ENCODE data around the gene TMED7. TPM values are rescaled to one million over a fixed set of nuclear protein-coding genes. Genes with fewer than 3 reads are reported as not detected.

The TMED7 gene
- total RNA-seq, 2 donors from 2014 or later, result 40.5 to 51.4 TPM

GRCh38 chr5:115594128-115595047 is 31.4 kb downstream of the TMED7 start:
- intact Hi-C loops (cut with DNase I), result no loop called here
- Histone ChIP-seq H3K4me1 (peaks cover 2% of the 10 kb centered on the region), H3K9me3 (no peaks in the 10 kb centered on the region), H3K27me3 (no peaks in the 10 kb centered on the region), H3K36me3 (replicated peaks in 1 of 2; ENCODE audit: insufficient read depth in 1 of 2, low read depth in 2 of 2) (no peaks in the 10 kb centered on the region), H3K4me3 (no peak overlapping the region), H3K27ac (no peak overlapping the region)
- WGBS, 2 donors, result 75 to 78% methylated on average over 2 of the region's 2 CpGs
- ATAC-seq (no peak), DNase-seq (no peak)
- TF ChIP-seq POLR2A (IDR thresholded peaks at IDR 0.05) (no peak), CTCF (IDR thresholded peaks at IDR 0.05) (no peak)

GRCh38 chr5:115589043-115589442 is 36.8 kb downstream of the TMED7 start:
- TF ChIP-seq POLR2A (IDR thresholded peaks at IDR 0.05), result no peak
- no peak for TF ChIP-seq CTCF (IDR thresholded peaks at IDR 0.05)
- peaks cover 7% of the 10 kb centered on the region for H3K4me1 ChIP-seq
- ATAC-seq (no peak), DNase-seq (peak in 1 of 4 donors; percentile 26)
- no peak overlapping the region for H3K27ac ChIP-seq
- no peak overlapping the region for H3K4me3 ChIP-seq
- no peaks in the 10 kb centered on the region for H3K27me3 ChIP-seq
- WGBS, 2 donors, result 38 to 44% methylated on average over 3 of the region's 3 CpGs
- H3K36me3 ChIP-seq (replicated peaks in 1 of 2; ENCODE audit: insufficient read depth in 1 of 2, low read depth in 2 of 2), result no peaks in the 10 kb centered on the region
- H3K9me3 ChIP-seq, result no peaks in the 10 kb centered on the region
- intact Hi-C loops (cut with DNase I), result loop anchor here (5.0 kb wide), 1 partner anchor 277 kb away; no protein-coding TSS in a partner anchor

- WGBS, 2 donors, result 51 to 70% methylated on average over 4 of the region's 4 CpGs
- intact Hi-C loops (cut with DNase I), result loop anchor here (5.0 kb wide), 1 partner anchor 276 kb away; no protein-coding TSS in a partner anchor
Observed at GRCh38 chr5:115588640-115589039, 37.2 kb downstream of the TMED7 start.

GRCh38 chr5:115586525-115587146 is 39.2 kb downstream of the TMED7 start:
- TF ChIP-seq CTCF (IDR thresholded peaks at IDR 0.05) (peak; percentile 16 to 64 (median 52)), POLR2A (IDR thresholded peaks at IDR 0.05) (no peak)
- Histone ChIP-seq H3K9me3 (no peaks in the 10 kb centered on the region), H3K4me1 (peaks cover 7% of the 10 kb centered on the region), H3K36me3 (replicated peaks in 1 of 2; ENCODE audit: insufficient read depth in 1 of 2, low read depth in 2 of 2) (no peaks in the 10 kb centered on the region), H3K4me3 (no peak overlapping the region), H3K27ac (no peak overlapping the region), H3K27me3 (no peaks in the 10 kb centered on the region)
- WGBS, 2 donors, result 39 to 41% methylated on average over 6 of the region's 6 CpGs
- intact Hi-C loops (cut with DNase I), result loop anchor here (5.0 kb wide), 1 partner anchor 274 kb away; no protein-coding TSS in a partner anchor
- ATAC-seq (no peak), DNase-seq (no peak)

More at GRCh38 chr5:115588640-115589039, 37.2 kb downstream of the TMED7 start:
- ATAC-seq (no peak), DNase-seq (no peak)
- Histone ChIP-seq H3K4me3 (no peak overlapping the region), H3K27ac (no peak overlapping the region), H3K9me3 (no peaks in the 10 kb centered on the region), H3K27me3 (no peaks in the 10 kb centered on the region), H3K4me1 (peaks cover 7% of the 10 kb centered on the region), H3K36me3 (replicated peaks in 1 of 2; ENCODE audit: insufficient read depth in 1 of 2, low read depth in 2 of 2) (no peaks in the 10 kb centered on the region)
- TF ChIP-seq CTCF (IDR thresholded peaks at IDR 0.05), result no peak
- TF ChIP-seq POLR2A (IDR thresholded peaks at IDR 0.05), result no peak
